HepG2 (cell line): ENCODE data around the gene MUC6. TPM values are rescaled to one million over a fixed set of nuclear protein-coding genes. Genes with fewer than 3 reads are reported as not detected.
A peak's percentile ranks its signal among the peaks of the same experiment; 100 is the strongest.

Experiments used
- ATAC-seq: fragments of 200-7000 bp; cut with Tn5 transposase; 3 replicates; pipeline ENCODE4 v1.9.1; 2020; ENCODE audit warnings: mild to moderate bottlenecking, moderate library complexity
- BruUV-seq: library from RNA; stranded (reverse); fragments of 400-500 nt; replicated peaks from 2 replicates; lab custom pipeline; 2021; lab: Mats Ljungman, UMichigan
- CTCF ChIA-PET: fragments of 300-600 bp; formaldehyde crosslinking; extraction: SDS; loops from one replicate; lab custom pipeline; 2021; ENCODE audit warnings: low total read pairs, inconsistent platforms, low intra/inter-chr PET ratio; lab: Yijun Ruan, JAX
- POLR2A ChIA-PET: fragments of 350-600 bp; sonication (Branson Sonifier 250); formaldehyde crosslinking; loops from one replicate; lab custom pipeline; 2020; ENCODE audit warnings: antibody characterized with exemption, inconsistent platforms; lab: Yijun Ruan, JAX
- DNase-seq: peaks from one replicate; pipeline ENCODE4 v3.0.0-alpha.2; 2015; ENCODE audit warnings: low spot score
- FAIRE-seq: peaks from 3 replicates; lab custom pipeline; 2011; peaks lifted over from hg19 to GRCh38; lab: Jason Lieb, UNC
- H2AFZ ChIP-seq: one replicate; pipeline ENCODE4 v1.6.1; 2011; ENCODE audit warnings: low read length, inconsistent platforms
- H3K27ac ChIP-seq: fragments of 300-600 bp; 3 replicates; pipeline ENCODE4 v1.8.0; 2011; ENCODE audit warnings: mixed run types, mild to moderate bottlenecking, mixed read lengths, low read length, inconsistent platforms; ENCODE audit not compliant: insufficient read depth; ENCODE audit errors: extremely low read length
- H3K27me3 ChIP-seq, 2 experiments: fragments of 200-600 bp in 1 of 2; 2 replicates in 1 of 2; 3 replicates in 1 of 2; pipeline versions ENCODE4 v1.6.0 to v1.8.0; 2011; ENCODE audit warnings: low read length in 2 of 2, mild to moderate bottlenecking in 2 of 2, moderate library complexity in 2 of 2, inconsistent platforms in 1 of 2; ENCODE audit not compliant: insufficient read depth in 2 of 2, control insufficient read depth in 1 of 2
- H3K36me3 ChIP-seq, 2 experiments: fragments of 200-600 bp in 1 of 2; replicated peaks in 1 of 2; 2 replicates in 1 of 2; 3 replicates in 1 of 2; pipeline versions ENCODE4 v1.5.1 to v1.8.0; 2011; ENCODE audit warnings: low read length in 2 of 2, inconsistent platforms in 1 of 2; ENCODE audit not compliant: insufficient read depth in 2 of 2, control insufficient read depth in 1 of 2
- H3K4me1 ChIP-seq: 2 replicates; pipeline ENCODE4 v1.5.1; 2012; ENCODE audit warnings: low read length, inconsistent platforms; ENCODE audit not compliant: insufficient read depth
- H3K4me2 ChIP-seq: 2 replicates; pipeline ENCODE4 v1.6.0; 2011; ENCODE audit warnings: low read depth, low read length, inconsistent platforms
- H3K4me3 ChIP-seq, 3 experiments: fragments of 200-600 bp in 1 of 3; sonication (generic), shearing (Covaris generic) in 1 of 3; replicated peaks in 1 of 3; 2 replicates each; pipeline ENCODE4 v1.5.1; 2011 to 2016; ENCODE audit warnings: low read length in 3 of 3, inconsistent platforms in 2 of 3, low read depth in 2 of 3, mild to moderate bottlenecking in 2 of 3, control low read depth in 1 of 3, mixed read lengths in 1 of 3; ENCODE audit not compliant: insufficient read depth in 1 of 3
- H3K79me2 ChIP-seq: one replicate; pipeline ENCODE4 v1.6.1; 2011; ENCODE audit warnings: low read length, inconsistent platforms; ENCODE audit not compliant: insufficient read depth
- H3K9ac ChIP-seq: 2 replicates; pipeline ENCODE4 v1.6.0; 2011; ENCODE audit warnings: mild to moderate bottlenecking, low read depth, low read length, inconsistent platforms; ENCODE audit not compliant: insufficient read depth
- H3K9me3 ChIP-seq: 2 replicates; pipeline ENCODE4 v1.5.1; 2012; ENCODE audit warnings: mild to moderate bottlenecking, low read length
- H4K20me1 ChIP-seq: 2 replicates; pipeline ENCODE4 v1.6.0; 2011; ENCODE audit warnings: inconsistent platforms, mild to moderate bottlenecking, low read length, moderate library complexity; ENCODE audit not compliant: insufficient read depth
- CAMTA2 ChIP-seq: sonication (generic); formaldehyde crosslinking; IDR thresholded peaks from 2 replicates; pipeline ENCODE4 v1.4.0; 2020; ENCODE audit warnings: mild to moderate bottlenecking, missing genetic modification reagents, borderline replicate concordance
- CHD4 ChIP-seq: fragments of 200-600 bp; sonication (generic); IDR thresholded peaks from 2 replicates; pipeline ENCODE4 v1.7.0; 2017; ENCODE audit warnings: mild to moderate bottlenecking, low read length, borderline replicate concordance
- DRAP1 ChIP-seq: IDR thresholded peaks from 2 replicates; pipeline ENCODE4 v1.6.1; 2016; ENCODE audit warnings: missing genetic modification reagents, missing compliant biosample characterization
- HNRNPL ChIP-seq: fragments of 200-400 bp; formaldehyde crosslinking; IDR thresholded peaks from 2 replicates; pipeline ENCODE4 v1.6.1; 2017; ENCODE audit warnings: mild to moderate bottlenecking, low read depth, low read length
- SOX5 ChIP-seq: IDR thresholded peaks from 2 replicates; pipeline ENCODE4 v1.6.1; 2016; ENCODE audit warnings: borderline replicate concordance
- ZNF350 ChIP-seq: sonication (generic); formaldehyde crosslinking; IDR thresholded peaks from 2 replicates; pipeline ENCODE4 v1.4.0; 2020; ENCODE audit warnings: mild to moderate bottlenecking, low read depth, missing genetic modification reagents, borderline replicate concordance
- ZNF543 ChIP-seq: sonication (generic); formaldehyde crosslinking; IDR thresholded peaks from 2 replicates; pipeline ENCODE4 v1.4.0; 2020; ENCODE audit warnings: mild to moderate bottlenecking, missing genetic modification reagents
- WGBS: methylation state at CpG from one replicate; pipeline ENCODE4 v1.1.6; 2017; ENCODE audit warnings: low lambda C conversion rate; 5-methylcytosine and 5-hydroxymethylcytosine counted together
- in situ Hi-C: cut with HindIII; loops from 2 replicates; pipeline ENCODE4 v1.10.0; 2017; ENCODE audit warnings: low pct_unique_long_range_greater_than_20kb; ENCODE audit not compliant: extremely low pct_ligation_motif_present
- intact Hi-C: fragments of 100-400 bp; cut with micrococcal nuclease; formaldehyde crosslinking; loops from one replicate; pipeline ENCODE4 v1.10.0; 2022; ENCODE audit not compliant: unreplicated experiment
- polyA plus RNA-seq, 8 experiments: library from polyadenylated mRNA; depleted of rRNA in 3 of 8; stranded (reverse) in 7 of 8; unstranded in 1 of 8; fragments of >200 nt; fragmentation: Illumina TruSeq in 4 of 8; extraction: Trizol in 4 of 8; gene quantifications; 2 replicates each; pipeline versions ENCODE4 v1.2.1 to v1.2.3, GENCODE V29; 2011 to 2016; ENCODE audit warnings: low read depth in 4 of 8, missing spikeins in 1 of 8, mixed read lengths in 1 of 8; ENCODE audit not compliant: insufficient read depth in 1 of 8
- total RNA-seq, 5 experiments: library from RNA; depleted of rRNA; stranded (reverse); fragments of >200 nt; fragmentation: Illumina TruSeq; extraction: Trizol; gene quantifications; 2 replicates each; pipeline ENCODE4 v1.2.3, GENCODE V29; 2016; ENCODE audit warnings: low read depth in 1 of 5
- TF ChIP-seq, protein P1 (sequence below): sonication (generic); formaldehyde crosslinking; IDR thresholded peaks from 2 replicates; pipeline ENCODE4 v1.4.0; 2020; ENCODE audit warnings: mild to moderate bottlenecking, missing genetic modification reagents

Gene MUC6
- total and polyA plus RNA-seq, 2 of the 13 experiments (the other 11 are each of a cell fraction or from before 2014, with no cell fraction given) = not detected

DNA sequence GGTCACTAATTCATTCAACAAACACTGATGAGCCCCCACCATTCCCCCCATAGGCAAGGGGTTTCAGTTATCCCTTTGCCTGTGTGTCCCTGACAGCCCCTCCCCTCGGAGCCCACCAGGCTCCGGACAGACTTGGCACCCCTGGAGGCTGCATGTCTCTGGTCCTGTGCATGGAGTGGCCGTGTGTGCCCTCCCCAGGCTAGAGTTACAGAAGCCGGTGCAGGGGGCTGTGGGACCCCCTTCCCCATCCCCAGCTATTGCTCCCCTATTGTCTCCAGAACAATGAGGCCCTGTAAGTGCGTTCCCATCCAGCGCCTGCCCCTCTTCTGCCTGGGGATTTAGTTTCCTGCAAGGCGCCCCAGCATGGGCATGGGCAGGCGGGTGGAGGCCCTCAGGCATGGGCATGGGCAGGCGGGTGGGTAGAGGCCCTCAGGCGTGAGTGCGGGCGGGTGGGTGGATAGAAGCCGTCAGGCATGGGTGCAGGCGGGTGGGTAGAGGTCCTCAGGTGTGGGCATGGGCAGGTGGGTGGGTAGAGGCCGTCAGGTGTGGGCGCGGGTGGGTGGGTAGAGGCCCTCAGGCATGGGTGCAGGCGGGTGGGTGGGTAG lies 39.6 kb upstream of the MUC6 start:
- DNase-seq (no peak), FAIRE-seq (no peak), ATAC-seq (no peak)
- in situ Hi-C loops = no loop called here
- peaks cover 13 to 38% of the 10 kb centered on the region in 2 experiments; a peak in 4 of 5 replicates for H3K27me3 ChIP-seq
- H2AFZ ChIP-seq = no peak overlapping the region
- TF ChIP-seq HNRNPL (peak; percentile 74), SOX5 (CRISPR knock-in tag) (no peak)
- H4K20me1 ChIP-seq = no peaks in the 10 kb centered on the region
- CTCF ChIA-PET = no interaction called here
- POLR2A ChIA-PET = no interaction called here
- WGBS = 44% methylated on average over 9 of the region's 18 CpGs
- H3K9me3 ChIP-seq = no peaks in the 10 kb centered on the region
- H3K9ac ChIP-seq = no peak overlapping the region
- H3K4me1 ChIP-seq = peaks cover 20% of the 10 kb centered on the region
- no peaks in the 10 kb centered on the region for H3K79me2 ChIP-seq
- no peak overlapping the region for H3K27ac ChIP-seq
- intact Hi-C loops = no loop called here
- H3K36me3 ChIP-seq = no peaks in the 10 kb centered on the region
- H3K4me3 ChIP-seq = no peak overlapping the region
- BruUV-seq = no TSS peak
- no peak overlapping the region for H3K4me2 ChIP-seq

DNA sequence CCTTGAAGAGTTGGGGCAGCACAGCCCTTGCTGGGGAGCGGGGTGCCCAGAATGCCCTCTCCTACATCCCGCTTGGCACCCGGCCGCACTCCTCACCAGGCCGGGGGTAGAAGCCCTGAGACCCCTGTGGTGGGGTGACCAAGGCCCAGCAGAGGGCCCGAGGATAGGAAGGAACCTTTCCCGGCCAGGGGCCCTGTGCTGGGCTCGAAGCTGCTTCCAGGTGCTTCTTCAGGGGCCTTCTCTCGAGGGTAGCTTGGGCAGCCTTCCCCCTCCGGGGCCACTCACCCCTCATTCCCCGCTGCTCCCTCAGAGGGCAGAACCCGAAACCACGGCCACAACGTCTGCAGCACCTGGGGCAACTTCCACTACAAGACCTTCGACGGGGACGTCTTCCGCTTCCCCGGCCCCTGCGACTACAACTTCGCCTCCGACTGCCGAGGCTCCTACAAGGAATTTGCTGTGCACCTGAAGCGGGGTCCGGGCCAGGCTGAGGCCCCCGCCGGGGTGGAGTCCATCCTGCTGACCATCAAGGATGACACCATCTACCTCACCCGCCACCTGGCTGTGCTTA lies 38.9 kb upstream of the MUC6 start:
- Histone ChIP-seq H4K20me1 (no peaks in the 10 kb centered on the region), H3K4me1 (peaks cover 20% of the 10 kb centered on the region), H3K27me3 (peaks cover 14 to 40% of the 10 kb centered on the region in 2 experiments; a peak in 4 of 5 replicates), H2AFZ (no peak overlapping the region), H3K9ac (no peak overlapping the region), H3K4me2 (no peak overlapping the region), H3K36me3 (no peaks in the 10 kb centered on the region), H3K27ac (no peak overlapping the region), H3K4me3 (no peak overlapping the region), H3K79me2 (no peaks in the 10 kb centered on the region), H3K9me3 (no peaks in the 10 kb centered on the region)
- 44% methylated on average over 5 of the region's 28 CpGs for WGBS
- ChIA-PET CTCF (no interaction called here), POLR2A (no interaction called here)
- intact Hi-C loops = no loop called here
- no peak for TF ChIP-seq CAMTA2
- no peak for TF ChIP-seq ZNF543 (CRISPR knock-in tag)
- TF ChIP-seq CHD4 = no peak
- no peak for TF ChIP-seq DRAP1 (CRISPR knock-in tag)
- TF ChIP-seq, protein P1, sequence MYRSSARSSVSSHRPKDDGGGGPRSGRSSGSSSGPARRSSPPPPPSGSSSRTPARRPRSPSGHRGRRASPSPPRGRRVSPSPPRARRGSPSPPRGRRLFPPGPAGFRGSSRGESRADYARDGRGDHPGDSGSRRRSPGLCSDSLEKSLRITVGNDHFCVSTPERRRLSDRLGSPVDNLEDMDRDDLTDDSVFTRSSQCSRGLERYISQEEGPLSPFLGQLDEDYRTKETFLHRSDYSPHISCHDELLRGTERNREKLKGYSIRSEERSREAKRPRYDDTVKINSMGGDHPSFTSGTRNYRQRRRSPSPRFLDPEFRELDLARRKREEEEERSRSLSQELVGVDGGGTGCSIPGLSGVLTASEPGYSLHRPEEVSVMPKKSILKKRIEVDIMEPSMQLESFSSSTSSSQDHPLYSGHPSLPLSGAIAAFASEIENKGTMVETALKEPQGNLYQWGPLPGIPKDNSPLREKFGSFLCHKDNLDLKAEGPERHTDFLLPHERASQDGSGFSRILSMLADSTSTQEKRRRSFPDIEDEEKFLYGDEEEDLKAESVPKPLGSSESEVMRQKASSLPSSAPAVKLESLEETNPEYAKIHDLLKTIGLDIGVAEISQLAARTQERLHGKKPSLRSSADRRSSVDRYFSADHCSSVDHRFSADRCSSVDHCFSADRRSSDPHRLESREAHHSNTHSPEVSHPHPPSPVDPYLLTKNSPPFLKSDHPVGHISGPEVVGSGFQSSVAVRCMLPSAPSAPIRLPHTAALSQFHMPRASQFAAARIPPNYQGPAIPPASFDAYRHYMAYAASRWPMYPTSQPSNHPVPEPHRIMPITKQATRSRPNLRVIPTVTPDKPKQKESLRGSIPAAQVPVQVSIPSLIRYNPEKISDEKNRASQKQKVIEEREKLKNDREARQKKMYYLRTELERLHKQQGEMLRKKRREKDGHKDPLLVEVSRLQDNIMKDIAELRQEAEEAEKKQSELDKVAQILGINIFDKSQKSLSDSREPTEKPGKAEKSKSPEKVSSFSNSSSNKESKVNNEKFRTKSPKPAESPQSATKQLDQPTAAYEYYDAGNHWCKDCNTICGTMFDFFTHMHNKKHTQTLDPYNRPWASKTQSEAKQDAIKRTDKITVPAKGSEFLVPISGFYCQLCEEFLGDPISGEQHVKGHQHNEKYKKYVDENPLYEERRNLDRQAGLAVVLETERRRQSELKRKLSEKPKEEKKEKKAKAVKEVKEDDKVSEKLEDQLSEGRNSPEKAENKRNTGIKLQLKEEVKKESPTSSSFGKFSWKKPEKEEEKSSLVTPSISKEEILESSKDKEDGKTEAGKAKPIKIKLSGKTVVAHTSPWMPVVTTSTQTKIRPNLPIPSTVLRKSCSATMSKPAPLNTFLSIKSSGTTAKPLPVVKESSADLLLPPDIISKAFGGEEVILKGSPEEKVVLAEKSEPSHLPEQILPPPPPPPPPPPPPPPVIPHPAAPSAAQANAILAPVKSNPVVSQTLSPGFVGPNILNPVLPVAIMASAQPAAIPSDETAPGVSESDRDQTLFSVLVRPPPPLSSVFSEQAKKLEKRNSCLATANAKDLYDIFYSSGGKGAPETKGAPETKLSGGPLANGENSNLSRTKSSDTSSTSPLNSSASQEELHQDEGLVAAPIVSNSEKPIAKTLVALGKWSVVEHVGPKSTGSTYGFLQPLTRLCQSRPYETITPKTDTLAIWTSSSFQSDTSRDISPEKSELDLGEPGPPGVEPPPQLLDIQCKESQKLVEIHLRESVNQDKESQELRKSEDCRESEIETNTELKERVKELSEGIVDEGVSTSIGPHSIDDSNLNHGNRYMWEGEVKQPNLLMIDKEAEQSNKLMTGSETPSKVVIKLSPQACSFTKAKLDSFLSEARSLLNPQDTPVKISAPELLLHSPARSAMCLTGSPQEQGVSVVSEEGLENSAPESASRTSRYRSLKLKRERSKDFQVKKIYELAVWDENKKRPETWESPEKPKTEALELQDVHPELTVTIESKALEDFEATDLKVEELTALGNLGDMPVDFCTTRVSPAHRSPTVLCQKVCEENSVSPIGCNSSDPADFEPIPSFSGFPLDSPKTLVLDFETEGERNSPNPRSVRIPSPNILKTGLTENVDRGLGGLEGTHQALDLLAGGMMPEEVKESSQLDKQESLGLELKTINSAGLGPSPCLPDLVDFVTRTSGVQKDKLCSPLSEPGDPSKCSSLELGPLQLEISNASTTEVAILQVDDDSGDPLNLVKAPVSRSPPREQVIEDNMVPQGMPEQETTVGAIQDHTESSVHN (CRISPR knock-in tag) = no peak
- no peak for TF ChIP-seq ZNF350 (CRISPR knock-in tag)
- no peak for DNase-seq
- ATAC-seq = no peak
- no peak for FAIRE-seq
- BruUV-seq = no TSS peak
- in situ Hi-C loops = no loop called here
